Mesendoderm (in vitro differentiated cells): ENCODE measurements around the gene PRKD3.
"Not testable (repeated sequence)": the region's sequence is repeated elsewhere in the genome, so short reads cannot be mapped to it uniquely, and the experiment has no call there.

Source experiments
- DNase-seq: peaks from one replicate; pipeline ENCODE4 v3.0.0; 2013
- H2AK5ac ChIP-seq: 2 replicates; pipeline ENCODE4 v1.6.1; 2013; ENCODE audit warnings: low read length, inconsistent platforms
- H2BK120ac ChIP-seq: 2 replicates; pipeline ENCODE4 v1.6.1; 2013; ENCODE audit warnings: low read depth, mild to moderate bottlenecking, low read length, moderate library complexity, mixed read lengths
- H2BK15ac ChIP-seq: replicated peaks from 2 replicates; pipeline ENCODE4 v1.6.1; 2013; ENCODE audit warnings: low read depth, mild to moderate bottlenecking, moderate library complexity
- H2BK5ac ChIP-seq: 2 replicates; pipeline ENCODE4 v1.6.1; 2013; ENCODE audit warnings: low read length, inconsistent platforms
- H3K18ac ChIP-seq: 2 replicates; pipeline ENCODE4 v1.6.1; 2013; ENCODE audit warnings: mild to moderate bottlenecking, low read length, mixed read lengths
- H3K23ac ChIP-seq: one replicate; pipeline ENCODE4 v1.6.1; 2013; ENCODE audit warnings: low read length
- H3K27ac ChIP-seq: 2 replicates; pipeline ENCODE4 v1.5.1; 2013; ENCODE audit warnings: low read depth, mild to moderate bottlenecking, inconsistent platforms, low read length, moderate library complexity
- H3K27me3 ChIP-seq: 2 replicates; pipeline ENCODE4 v1.6.1; 2013; ENCODE audit warnings: low read length, control low read depth, mild to moderate bottlenecking, inconsistent platforms; ENCODE audit not compliant: insufficient read depth, poor library complexity
- H3K36me3 ChIP-seq: 2 replicates; pipeline ENCODE4 v1.6.1; 2013; ENCODE audit warnings: low read length, inconsistent platforms; ENCODE audit not compliant: control insufficient read depth, insufficient read depth
- H3K4ac ChIP-seq: one replicate; pipeline ENCODE4 v1.6.1; 2013; ENCODE audit warnings: low read depth, mild to moderate bottlenecking, low read length, moderate library complexity
- H3K4me1 ChIP-seq: 2 replicates; pipeline ENCODE4 v1.6.1; 2013; ENCODE audit warnings: low read depth, low read length, inconsistent platforms; ENCODE audit not compliant: control insufficient read depth
- H3K4me2 ChIP-seq: 2 replicates; pipeline ENCODE4 v1.6.1; 2013; ENCODE audit warnings: low read length
- H3K4me3 ChIP-seq: 2 replicates; pipeline ENCODE4 v1.5.1; 2013; ENCODE audit warnings: mild to moderate bottlenecking, low read length
- H3K56ac ChIP-seq: one replicate; pipeline ENCODE4 v1.6.1; 2013; ENCODE audit warnings: low read length
- H3K79me1 ChIP-seq: 2 replicates; pipeline ENCODE4 v1.6.1; 2013; ENCODE audit warnings: low read length, inconsistent platforms
- H3K79me2 ChIP-seq: 2 replicates; pipeline ENCODE4 v1.6.1; 2013; ENCODE audit warnings: mild to moderate bottlenecking, low read length; ENCODE audit not compliant: control insufficient read depth, insufficient read depth
- H3K9ac ChIP-seq: 2 replicates; pipeline ENCODE4 v1.6.1; 2013; ENCODE audit warnings: low read length, inconsistent platforms
- H4K5ac ChIP-seq: one replicate; pipeline ENCODE4 v1.6.1; 2013; ENCODE audit warnings: low read length
- H4K8ac ChIP-seq: one replicate; pipeline ENCODE4 v1.6.1; 2013; ENCODE audit warnings: low read depth, mild to moderate bottlenecking, control low read depth, low read length, moderate library complexity
- WGBS: extraction: QIAGEN DNeasy Blood & Tissue Kit; methylation state at CpG from one replicate; pipeline ENCODE4 v1.1.7; 2013; ENCODE audit warnings: low lambda C conversion rate, missing lambda C conversion rate; ENCODE audit not compliant: insufficient coverage; ENCODE audit errors: extremely low coverage; 5-methylcytosine and 5-hydroxymethylcytosine counted together

PRKD3 gene

GRCh38 chr2:37301408-37301807 lies 23.2 kb downstream of the PRKD3 start:
- Histone ChIP-seq H4K8ac (no peak overlapping the region), H3K27ac (no peak overlapping the region), H3K18ac (no peak overlapping the region), H3K4me2 (no peak overlapping the region), H3K56ac (no peak overlapping the region), H3K36me3 (no peaks in the 10 kb centered on the region), H3K4ac (no peak overlapping the region), H2BK15ac (no peak overlapping the region), H3K23ac (no peak overlapping the region), H3K27me3 (no peaks in the 10 kb centered on the region), H2AK5ac (no peak overlapping the region), H4K5ac (no peak overlapping the region), H3K4me3 (no peak overlapping the region), H3K79me2 (peaks cover 65% of the 10 kb centered on the region), H3K4me1 (peaks cover 8% of the 10 kb centered on the region), H3K9ac (no peak overlapping the region), H2BK120ac (no peak overlapping the region), H3K79me1 (peaks cover 8% of the 10 kb centered on the region), H2BK5ac (no peak overlapping the region)
- WGBS, result no CpG with 5 or more reads among the region's 2 CpGs
- peak; percentile 53 for DNase-seq

- no peak overlapping the region for H3K4me3 ChIP-seq
- H2BK15ac ChIP-seq, result no peak overlapping the region
- 100% methylated on average over 1 of the region's 4 CpGs for WGBS
- H2BK5ac ChIP-seq, result no peak overlapping the region
- H3K56ac ChIP-seq, result no peak overlapping the region
- H2AK5ac ChIP-seq, result no peak overlapping the region
- no peak for DNase-seq
- H3K36me3 ChIP-seq, result no peaks in the 10 kb centered on the region
- H3K4ac ChIP-seq, result no peak overlapping the region
- peaks cover 8% of the 10 kb centered on the region for H3K79me1 ChIP-seq
- H4K5ac ChIP-seq, result no peak overlapping the region
- H3K4me1 ChIP-seq, result peaks cover 8% of the 10 kb centered on the region
- no peak overlapping the region for H2BK120ac ChIP-seq
- no peak overlapping the region for H3K23ac ChIP-seq
- peaks cover 63% of the 10 kb centered on the region for H3K79me2 ChIP-seq
- H4K8ac ChIP-seq, result no peak overlapping the region
- no peaks in the 10 kb centered on the region for H3K27me3 ChIP-seq
- H3K18ac ChIP-seq, result no peak overlapping the region
- no peak overlapping the region for H3K9ac ChIP-seq
- no peak overlapping the region for H3K4me2 ChIP-seq
- no peak overlapping the region for H3K27ac ChIP-seq
Measured at GRCh38 chr2:37300578-37300977, 24.1 kb downstream of the PRKD3 start.

- H3K27me3 ChIP-seq, result no peaks in the 10 kb centered on the region
- no peak for DNase-seq
- H2BK15ac ChIP-seq, result no peak overlapping the region
- no peak overlapping the region for H4K8ac ChIP-seq
- H3K36me3 ChIP-seq, result no peaks in the 10 kb centered on the region
- no peak overlapping the region for H3K9ac ChIP-seq
- no peak overlapping the region for H2AK5ac ChIP-seq
- H4K5ac ChIP-seq, result no peak overlapping the region
- H3K4ac ChIP-seq, result no peak overlapping the region
- no peak overlapping the region for H3K23ac ChIP-seq
- no peak overlapping the region for H2BK120ac ChIP-seq
- H3K4me1 ChIP-seq, result peaks cover 8% of the 10 kb centered on the region
- H3K79me1 ChIP-seq, result peaks cover 8% of the 10 kb centered on the region
- peaks cover 62% of the 10 kb centered on the region for H3K79me2 ChIP-seq
- no peak overlapping the region for H3K56ac ChIP-seq
- H3K4me3 ChIP-seq, result no peak overlapping the region
- no peak overlapping the region for H2BK5ac ChIP-seq
- H3K27ac ChIP-seq, result no peak overlapping the region
- H3K4me2 ChIP-seq, result no peak overlapping the region
- no peak overlapping the region for H3K18ac ChIP-seq
Measured at GRCh38 chr2:37300146-37300545, 24.5 kb downstream of the PRKD3 start.

GRCh38 chr2:37297632-37298031 lies 27.0 kb downstream of the PRKD3 start:
- no peak overlapping the region for H3K4me3 ChIP-seq
- H3K4ac ChIP-seq, result no peak overlapping the region
- no peak for DNase-seq
- H3K79me1 ChIP-seq, result peaks cover 8% of the 10 kb centered on the region
- H3K27ac ChIP-seq, result no peak overlapping the region
- H2BK5ac ChIP-seq, result no peak overlapping the region
- H3K4me1 ChIP-seq, result peaks cover 6% of the 10 kb centered on the region
- no peak overlapping the region for H3K18ac ChIP-seq
- H3K27me3 ChIP-seq, result no peaks in the 10 kb centered on the region
- no peak overlapping the region for H2AK5ac ChIP-seq
- no peaks in the 10 kb centered on the region for H3K36me3 ChIP-seq
- no peak overlapping the region for H3K4me2 ChIP-seq
- H2BK120ac ChIP-seq, result no peak overlapping the region
- no peak overlapping the region for H3K56ac ChIP-seq
- no peak overlapping the region for H3K23ac ChIP-seq
- H3K9ac ChIP-seq, result no peak overlapping the region
- H3K79me2 ChIP-seq, result peaks cover 54% of the 10 kb centered on the region
- H4K5ac ChIP-seq, result no peak overlapping the region
- H2BK15ac ChIP-seq, result no peak overlapping the region
- no peak overlapping the region for H4K8ac ChIP-seq

GRCh38 chr2:37295469-37296073 lies 29.1 kb downstream of the PRKD3 start:
- H2BK120ac ChIP-seq, result no peak overlapping the region
- no peaks in the 10 kb centered on the region for H3K4me1 ChIP-seq
- H2BK15ac ChIP-seq, result no peak overlapping the region
- peaks cover 43% of the 10 kb centered on the region for H3K79me2 ChIP-seq
- no peak overlapping the region for H3K18ac ChIP-seq
- H3K79me1 ChIP-seq, result peaks cover 8% of the 10 kb centered on the region
- H2BK5ac ChIP-seq, result no peak overlapping the region
- no peak overlapping the region for H3K4me3 ChIP-seq
- no peak overlapping the region for H3K4ac ChIP-seq
- no peak overlapping the region for H4K5ac ChIP-seq
- H3K27ac ChIP-seq, result no peak overlapping the region
- H3K27me3 ChIP-seq, result no peaks in the 10 kb centered on the region
- no peak for DNase-seq
- H3K36me3 ChIP-seq, result no peaks in the 10 kb centered on the region
- no peak overlapping the region for H4K8ac ChIP-seq
- H3K9ac ChIP-seq, result no peak overlapping the region
- no peak overlapping the region for H2AK5ac ChIP-seq
- H3K56ac ChIP-seq, result no peak overlapping the region
- H3K4me2 ChIP-seq, result no peak overlapping the region
- no peak overlapping the region for H3K23ac ChIP-seq
- no CpG with 5 or more reads among the region's 1 CpG for WGBS

- H2BK15ac ChIP-seq, H2BK5ac ChIP-seq, H4K8ac ChIP-seq, H4K5ac ChIP-seq, H3K4me1 ChIP-seq, H3K27me3 ChIP-seq, DNase-seq, H3K4me3 ChIP-seq, H2AK5ac ChIP-seq, H3K9ac ChIP-seq, H3K27ac ChIP-seq, H3K23ac ChIP-seq, H3K4ac ChIP-seq, H3K36me3 ChIP-seq, H3K56ac ChIP-seq, H2BK120ac ChIP-seq, H3K18ac ChIP-seq, H3K79me1 ChIP-seq, H3K4me2 ChIP-seq: not testable (repeated sequence)
- no CpG with 5 or more reads among the region's 2 CpGs for WGBS
- peaks cover 39% of the 10 kb centered on the region for H3K79me2 ChIP-seq
Measured at GRCh38 chr2:37294858-37295257, 29.8 kb downstream of the PRKD3 start.
